Neural cell (in vitro differentiated cells): Measurements from ENCODE around the gene TSPAN33. TPM values are rescaled to one million over a fixed set of nuclear protein-coding genes. Genes with fewer than 3 reads are reported as not detected.

Experiments
- H2AFZ ChIP-seq: fragments of 200-600, 300-800 bp; sonication (generic), shearing (Covaris generic); 2 replicates; pipeline ENCODE4 v1.6.0; 2014; ENCODE audit warnings: low read depth, mild to moderate bottlenecking, antibody characterized with exemption, low read length, moderate library complexity
- H3F3A ChIP-seq: fragments of 200-600 bp; shearing (Covaris generic); 2 replicates; pipeline ENCODE4 v1.6.1; 2016; ENCODE audit warnings: mild to moderate bottlenecking, moderate library complexity, mixed read lengths, antibody characterized with exemption, low read length; ENCODE audit not compliant: insufficient read depth, poor library complexity, severe bottlenecking
- H3K27ac ChIP-seq: fragments of 200-600, 300-800 bp; sonication (generic), shearing (Covaris generic); 2 replicates; pipeline ENCODE4 v1.5.1; 2014; ENCODE audit warnings: mild to moderate bottlenecking, low read length, moderate library complexity
- H3K27me3 ChIP-seq: fragments of 300-800, 200-600 bp; sonication (generic), shearing (Covaris generic); 2 replicates; pipeline ENCODE4 v1.6.0; 2014; ENCODE audit warnings: mild to moderate bottlenecking, low read depth, low read length, moderate library complexity; ENCODE audit not compliant: insufficient read depth
- H3K36me3 ChIP-seq: fragments of 300-800, 200-600 bp; sonication (generic), shearing (Covaris generic); 2 replicates; pipeline ENCODE4 v1.5.1; 2014; ENCODE audit warnings: mild to moderate bottlenecking, antibody characterized with exemption, low read length, moderate library complexity; ENCODE audit not compliant: insufficient read depth
- H3K4me2 ChIP-seq: fragments of 300-800, 200-600 bp; sonication (generic), shearing (Covaris generic); 2 replicates; pipeline ENCODE4 v1.6.0; 2014; ENCODE audit warnings: mild to moderate bottlenecking, low read length
- H3K4me3 ChIP-seq: fragments of 300-800, 200-600 bp; sonication (generic), shearing (Covaris generic); 2 replicates; pipeline ENCODE4 v1.5.1; 2014; ENCODE audit warnings: mild to moderate bottlenecking, low read length, moderate library complexity
- H3K79me2 ChIP-seq: fragments of 200-600 bp; shearing (Covaris generic); replicated peaks from 2 replicates; pipeline ENCODE4 v1.6.0; 2014; ENCODE audit warnings: mild to moderate bottlenecking, low read length, moderate library complexity; ENCODE audit not compliant: insufficient read depth
- H3K9ac ChIP-seq: fragments of 300-800, 200-600 bp; sonication (generic), shearing (Covaris generic); 2 replicates; pipeline ENCODE4 v1.6.1; 2016; ENCODE audit warnings: mild to moderate bottlenecking, low read length, mixed read lengths
- H3K9me2 ChIP-seq: fragments of 200-600 bp; shearing (Covaris generic); 2 replicates; pipeline ENCODE4 v1.6.1; 2016; ENCODE audit warnings: mild to moderate bottlenecking, low read length, mixed read lengths; ENCODE audit not compliant: insufficient read depth
- H3K9me3 ChIP-seq: fragments of 200-600, 300-800 bp; sonication (generic), shearing (Covaris generic); 2 replicates; pipeline ENCODE4 v1.6.1; 2016; ENCODE audit warnings: mild to moderate bottlenecking, mixed run types, low read length, moderate library complexity, mixed read lengths
- H4K20me1 ChIP-seq: fragments of 200-600 bp; shearing (Covaris generic); 2 replicates; pipeline ENCODE4 v1.6.1; 2016; ENCODE audit warnings: mild to moderate bottlenecking, mixed run types; ENCODE audit not compliant: insufficient read depth
- EP300 ChIP-seq: fragments of 450-650 bp; conservative IDR thresholded peaks from 2 replicates; pipeline ENCODE4 v1.6.1; 2014; ENCODE audit warnings: antibody characterized with exemption, mild to moderate bottlenecking, moderate library complexity; ENCODE audit not compliant: poor library complexity, severe bottlenecking
- EZH2 ChIP-seq: fragments of 200-600, 300-800 bp; shearing (Covaris generic), sonication (generic); IDR thresholded peaks from 2 replicates; pipeline ENCODE4 v1.6.1; 2014; ENCODE audit warnings: antibody characterized with exemption, low read length, borderline replicate concordance, mild to moderate bottlenecking; ENCODE audit not compliant: insufficient read depth, poor library complexity, severe bottlenecking
- MXI1 ChIP-seq: fragments of 450-650 bp; conservative IDR thresholded peaks from 2 replicates; pipeline ENCODE4 v1.6.1; 2014; ENCODE audit warnings: antibody characterized with exemption, mild to moderate bottlenecking; ENCODE audit not compliant: poor library complexity, severe bottlenecking
- TAF1 ChIP-seq: IDR thresholded peaks from 2 replicates; pipeline ENCODE4 v1.6.1; 2012; ENCODE audit warnings: low read depth
- polyA plus RNA-seq: library from polyadenylated mRNA; depleted of rRNA; stranded (reverse); fragments of >200 nt; gene quantifications from 2 replicates; pipeline ENCODE4 v1.2.3, GENCODE V29; 2014
- TF ChIP-seq, protein P1 (sequence below): IDR thresholded peaks from 2 replicates; pipeline ENCODE4 v1.6.1; 2012; ENCODE audit warnings: borderline replicate concordance

The TSPAN33 gene
- polyA plus RNA-seq, 1 donor from 2014 or later = 2.5 TPM

DNA sequence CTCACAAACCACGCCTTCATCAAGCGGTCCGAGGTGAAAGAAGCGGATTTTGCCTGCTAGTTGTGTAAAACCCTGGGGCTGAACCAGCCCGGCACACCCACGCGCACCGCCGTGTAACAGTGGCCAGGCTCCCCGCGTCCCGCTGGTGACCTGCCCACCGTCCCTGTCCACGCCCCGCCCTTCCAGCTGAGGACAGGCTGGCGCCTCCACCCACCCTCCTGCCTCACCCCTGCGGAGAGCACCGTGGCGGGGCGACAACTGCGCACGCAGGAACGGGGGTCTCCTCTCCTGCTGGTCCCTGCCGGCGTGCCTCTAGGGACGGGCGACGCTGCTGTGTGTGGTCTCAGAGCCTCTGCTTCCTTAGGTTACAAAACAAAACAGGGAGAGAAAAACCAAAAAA, 16.9 kb upstream of the TSPAN33 start:
- H3K27ac ChIP-seq = no peak overlapping the region
- no peak overlapping the region for H3K9ac ChIP-seq
- H3K27me3 ChIP-seq = no peaks in the 10 kb centered on the region
- no peaks in the 10 kb centered on the region for H3F3A ChIP-seq
- H4K20me1 ChIP-seq = no peaks in the 10 kb centered on the region
- H3K36me3 ChIP-seq = no peaks in the 10 kb centered on the region
- no peaks in the 10 kb centered on the region for H3K9me2 ChIP-seq
- no peaks in the 10 kb centered on the region for H3K9me3 ChIP-seq
- no peaks in the 10 kb centered on the region for H3K79me2 ChIP-seq
- no peak overlapping the region for H3K4me3 ChIP-seq
- H2AFZ ChIP-seq = no peak overlapping the region
- no peak overlapping the region for H3K4me2 ChIP-seq
- TF ChIP-seq EP300 (no peak), EZH2 (no peak), MXI1 (no peak), TAF1 (no peak)
- TF ChIP-seq, protein P1, sequence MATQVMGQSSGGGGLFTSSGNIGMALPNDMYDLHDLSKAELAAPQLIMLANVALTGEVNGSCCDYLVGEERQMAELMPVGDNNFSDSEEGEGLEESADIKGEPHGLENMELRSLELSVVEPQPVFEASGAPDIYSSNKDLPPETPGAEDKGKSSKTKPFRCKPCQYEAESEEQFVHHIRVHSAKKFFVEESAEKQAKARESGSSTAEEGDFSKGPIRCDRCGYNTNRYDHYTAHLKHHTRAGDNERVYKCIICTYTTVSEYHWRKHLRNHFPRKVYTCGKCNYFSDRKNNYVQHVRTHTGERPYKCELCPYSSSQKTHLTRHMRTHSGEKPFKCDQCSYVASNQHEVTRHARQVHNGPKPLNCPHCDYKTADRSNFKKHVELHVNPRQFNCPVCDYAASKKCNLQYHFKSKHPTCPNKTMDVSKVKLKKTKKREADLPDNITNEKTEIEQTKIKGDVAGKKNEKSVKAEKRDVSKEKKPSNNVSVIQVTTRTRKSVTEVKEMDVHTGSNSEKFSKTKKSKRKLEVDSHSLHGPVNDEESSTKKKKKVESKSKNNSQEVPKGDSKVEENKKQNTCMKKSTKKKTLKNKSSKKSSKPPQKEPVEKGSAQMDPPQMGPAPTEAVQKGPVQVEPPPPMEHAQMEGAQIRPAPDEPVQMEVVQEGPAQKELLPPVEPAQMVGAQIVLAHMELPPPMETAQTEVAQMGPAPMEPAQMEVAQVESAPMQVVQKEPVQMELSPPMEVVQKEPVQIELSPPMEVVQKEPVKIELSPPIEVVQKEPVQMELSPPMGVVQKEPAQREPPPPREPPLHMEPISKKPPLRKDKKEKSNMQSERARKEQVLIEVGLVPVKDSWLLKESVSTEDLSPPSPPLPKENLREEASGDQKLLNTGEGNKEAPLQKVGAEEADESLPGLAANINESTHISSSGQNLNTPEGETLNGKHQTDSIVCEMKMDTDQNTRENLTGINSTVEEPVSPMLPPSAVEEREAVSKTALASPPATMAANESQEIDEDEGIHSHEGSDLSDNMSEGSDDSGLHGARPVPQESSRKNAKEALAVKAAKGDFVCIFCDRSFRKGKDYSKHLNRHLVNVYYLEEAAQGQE = no peak

DNA sequence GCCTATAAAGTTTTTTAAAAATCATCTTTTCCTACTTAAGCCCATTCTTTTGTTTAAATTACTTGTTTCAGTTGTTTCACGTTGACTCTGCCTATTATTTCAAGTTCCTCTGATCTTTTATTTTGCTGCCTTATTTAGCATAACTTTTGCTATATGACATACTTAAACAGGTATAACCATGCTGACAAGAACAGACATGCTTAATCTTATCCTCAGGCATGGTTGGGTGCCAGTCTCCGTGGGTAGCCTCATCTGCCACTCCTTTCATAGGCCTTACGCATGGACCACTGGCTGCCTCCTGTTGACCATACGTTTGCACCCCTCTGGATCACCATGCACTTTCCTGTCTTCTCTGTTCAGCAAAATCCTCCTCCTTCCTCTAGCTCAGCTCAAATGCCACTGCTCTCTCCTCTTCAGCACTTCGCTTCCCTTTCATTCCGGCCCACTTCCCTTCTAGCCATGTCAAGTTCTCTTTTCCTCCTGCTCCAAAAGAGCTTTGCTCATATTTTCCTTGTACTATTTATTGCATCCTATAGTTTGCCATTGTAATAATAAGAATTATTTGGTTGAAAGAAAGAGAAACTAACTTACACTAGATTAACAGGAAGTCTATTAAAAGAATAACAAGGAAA, 10.0 kb upstream of the TSPAN33 start:
- Histone ChIP-seq H3K27ac (no peak overlapping the region), H3K9me2 (no peaks in the 10 kb centered on the region)

More for the DNA sequence above, 10.0 kb upstream of the TSPAN33 start:
- Histone ChIP-seq H3K36me3 (no peaks in the 10 kb centered on the region), H3K27me3 (no peaks in the 10 kb centered on the region), H3K9me3 (no peaks in the 10 kb centered on the region), H3K9ac (no peak overlapping the region), H3F3A (no peaks in the 10 kb centered on the region), H3K4me3 (no peak overlapping the region), H3K79me2 (no peaks in the 10 kb centered on the region), H2AFZ (no peak overlapping the region), H3K4me2 (no peak overlapping the region), H4K20me1 (no peaks in the 10 kb centered on the region)
- TF ChIP-seq EP300 = no peak
- TF ChIP-seq, protein P1 = no peak
